CD1c-positive myeloid dendritic cell (primary cell): ENCODE data around the gene HGF.
"Not testable (repeated sequence)": the region's sequence is repeated elsewhere in the genome, so short reads cannot be mapped to it uniquely, and the experiment has no call there.

Experiments
- DNase-seq: peaks from one replicate; pipeline ENCODE4 v3.0.0-alpha.2; 2016; ENCODE audit errors: extremely low spot score

HGF gene

GRCh38 chr7:81769891-81770727, at the start of gene HGF:
Gene HGF, minus strand, starts transcription at chr7:81770047. Its CDS starts 76 bp downstream, at chr7:81769971.
- DNase-seq: peak; percentile 27

GRCh38 chr7:81816312-81816711, 46.5 kb upstream of the HGF start:
- no peak for DNase-seq

GRCh38 chr7:81812866-81813476, 43.1 kb upstream of the HGF start:
- not testable (repeated sequence) for DNase-seq

- DNase-seq: no peak
Measured at GRCh38 chr7:81811956-81812865, 42.4 kb upstream of the HGF start.

- peak; percentile 58 for DNase-seq
Measured at GRCh38 chr7:81810476-81811155, 40.8 kb upstream of the HGF start.

GRCh38 chr7:81808310-81808709, 38.5 kb upstream of the HGF start:
- DNase-seq: not testable (repeated sequence)

GRCh38 chr7:81803267-81803666, 33.4 kb upstream of the HGF start:
- no peak for DNase-seq

- no peak for DNase-seq
Measured at GRCh38 chr7:81802251-81802650, 32.4 kb upstream of the HGF start.

GRCh38 chr7:81801532-81801931, 31.7 kb upstream of the HGF start:
- no peak for DNase-seq

- DNase-seq: no peak
Measured at GRCh38 chr7:81791568-81792518, 22.0 kb upstream of the HGF start.

- DNase-seq: no peak
Measured at GRCh38 chr7:81790686-81791085, 20.8 kb upstream of the HGF start.

- DNase-seq: no peak
Measured at GRCh38 chr7:81790120-81790500, 20.3 kb upstream of the HGF start.

GRCh38 chr7:81789406-81790119, 19.7 kb upstream of the HGF start:
- no peak for DNase-seq

GRCh38 chr7:81788246-81788645, 18.4 kb upstream of the HGF start:
- no peak for DNase-seq

GRCh38 chr7:81783818-81784217, 14.0 kb upstream of the HGF start:
- no peak for DNase-seq

- peak; percentile 20 for DNase-seq
Measured at GRCh38 chr7:81780914-81781693, 11.3 kb upstream of the HGF start.

- no peak for DNase-seq
Measured at GRCh38 chr7:81779706-81780105, 9.9 kb upstream of the HGF start.

- DNase-seq: no peak
Measured at GRCh38 chr7:81777697-81778096, 7.8 kb upstream of the HGF start.
